H1 (cell line): ENCODE results near the gene ZNF18. TPM values are rescaled to one million over a fixed set of nuclear protein-coding genes. Genes with fewer than 3 reads are reported as not detected.

Experiments used
- CTCF ChIA-PET: fragments of 300-600 bp; sonication (Branson Sonifier 250); formaldehyde crosslinking; loops from one replicate; lab custom pipeline; 2021; ENCODE audit not compliant: partially characterized antibody; lab: Charles Lee
- POLR2A ChIA-PET: fragments of 300-600 bp; sonication (Branson Sonifier 250); formaldehyde crosslinking; loops from one replicate; lab custom pipeline; 2021; ENCODE audit warnings: inconsistent platforms; ENCODE audit not compliant: partially characterized antibody; lab: Charles Lee
- DNase-seq, 2 experiments: peaks; one replicate each; pipeline versions ENCODE4 v3.0.0 to v3.0.0-alpha.2; 2010 to 2022; ENCODE audit warnings: low spot score in 2 of 2, low read depth in 1 of 2, mixed read lengths in 1 of 2
- FAIRE-seq: peaks from 2 replicates; lab custom pipeline; 2011; peaks lifted over from hg19 to GRCh38; lab: Jason Lieb, UNC
- H2AFZ ChIP-seq: 2 replicates; pipeline ENCODE4 v1.8.1; 2012; ENCODE audit warnings: low read length, inconsistent platforms
- H2AK5ac ChIP-seq: 2 replicates; pipeline ENCODE4 v1.6.1; 2013; ENCODE audit warnings: low read depth, low read length
- H2BK120ac ChIP-seq: replicated peaks from 2 replicates; pipeline ENCODE3; 2013; ENCODE audit warnings: low read depth, low read length, inconsistent platforms
- H2BK12ac ChIP-seq: 2 replicates; pipeline ENCODE4 v1.6.1; 2013; ENCODE audit warnings: low read depth, low read length
- H2BK15ac ChIP-seq: 2 replicates; pipeline ENCODE4 v1.6.1; 2013; ENCODE audit warnings: low read length
- H2BK20ac ChIP-seq: 2 replicates; pipeline ENCODE4 v1.6.1; 2013; ENCODE audit warnings: low read length
- H2BK5ac ChIP-seq: 2 replicates; pipeline ENCODE4 v1.6.1; 2013; ENCODE audit warnings: low read depth, low read length
- H3K14ac ChIP-seq: 2 replicates; pipeline ENCODE4 v1.6.1; 2013; ENCODE audit warnings: inconsistent platforms; ENCODE audit not compliant: insufficient read length
- H3K18ac ChIP-seq: 2 replicates; pipeline ENCODE4 v1.6.1; 2013; ENCODE audit warnings: low read length; ENCODE audit errors: extremely low read depth
- H3K23ac ChIP-seq: 2 replicates; pipeline ENCODE4 v1.6.1; 2013; ENCODE audit warnings: inconsistent platforms; ENCODE audit not compliant: insufficient read length
- H3K23me2 ChIP-seq: 2 replicates; pipeline ENCODE4 v1.6.1; 2013; ENCODE audit warnings: low read depth, low read length
- H3K27ac ChIP-seq: 2 replicates; pipeline ENCODE4 v1.6.1; 2011; ENCODE audit warnings: low read depth, low read length, inconsistent platforms
- H3K27me3 ChIP-seq, 4 experiments: replicated peaks in 1 of 4; 1 replicate in 1 of 4; 2 replicates in 3 of 4; pipeline versions ENCODE4 v1.6.1 to v1.8.1; 2011 to 2013; ENCODE audit warnings: low read length in 3 of 4, mild to moderate bottlenecking in 3 of 4, inconsistent platforms in 2 of 4, mixed read lengths in 2 of 4, moderate library complexity in 1 of 4; ENCODE audit not compliant: control insufficient read depth in 3 of 4, insufficient read depth in 3 of 4; ENCODE audit errors: extremely low read depth in 1 of 4
- H3K36me3 ChIP-seq, 4 experiments: 2 replicates each; pipeline versions ENCODE4 v1.6.1 to v1.8.1; 2011 to 2013; ENCODE audit warnings: mild to moderate bottlenecking in 4 of 4, low read length in 3 of 4, moderate library complexity in 2 of 4, control low read depth in 1 of 4, inconsistent platforms in 1 of 4; ENCODE audit not compliant: insufficient read depth in 4 of 4, control insufficient read depth in 2 of 4
- H3K4ac ChIP-seq: replicated peaks from 2 replicates; pipeline ENCODE3; 2013; ENCODE audit warnings: low read length, low read depth, mixed read lengths, inconsistent platforms; ENCODE audit not compliant: insufficient read length
- H3K4me1 ChIP-seq, 4 experiments: replicated peaks in 1 of 4; 1 replicate in 1 of 4; 2 replicates in 3 of 4; pipeline versions ENCODE4 v1.6.1 to v1.8.1; 2011 to 2013; ENCODE audit warnings: low read length in 3 of 4, inconsistent platforms in 2 of 4, mixed read lengths in 1 of 4; ENCODE audit not compliant: insufficient read depth in 4 of 4, control insufficient read depth in 3 of 4
- H3K4me2 ChIP-seq, 2 experiments: 2 replicates each; pipeline versions ENCODE4 v1.6.1 to v1.8.1; 2011 to 2013; ENCODE audit warnings: low read depth in 2 of 2, low read length in 2 of 2, control low read depth in 1 of 2, inconsistent platforms in 1 of 2, mild to moderate bottlenecking in 1 of 2; ENCODE audit not compliant: insufficient read depth in 1 of 2
- H3K4me3 ChIP-seq, 4 experiments: fragments of 200-600, 300-600 bp in 1 of 4; sonication (generic), shearing (Covaris generic), sonication (Bioruptor Twin) in 1 of 4; 2 replicates each; pipeline versions ENCODE4 v1.5.1 to v1.8.1; 2011 to 2016; ENCODE audit warnings: low read length in 4 of 4, low read depth in 3 of 4, control low read depth in 2 of 4, inconsistent platforms in 2 of 4, mild to moderate bottlenecking in 2 of 4, mixed read lengths in 1 of 4, moderate library complexity in 1 of 4; ENCODE audit not compliant: insufficient read depth in 2 of 4; ENCODE audit errors: extremely low read depth in 1 of 4
- H3K56ac ChIP-seq: replicated peaks from 2 replicates; pipeline ENCODE3; 2013; ENCODE audit warnings: low read depth, mild to moderate bottlenecking, mixed read lengths, low read length, inconsistent platforms; ENCODE audit not compliant: insufficient read length
- H3K79me1 ChIP-seq: 2 replicates; pipeline ENCODE4 v1.6.1; 2013; ENCODE audit warnings: low read depth, low read length, control low read depth
- H3K79me2 ChIP-seq, 2 experiments: 2 replicates each; pipeline versions ENCODE4 v1.6.1 to v1.8.1; 2012 to 2013; ENCODE audit warnings: low read length in 2 of 2, mild to moderate bottlenecking in 2 of 2, inconsistent platforms in 1 of 2; ENCODE audit not compliant: insufficient read depth in 2 of 2, control insufficient read depth in 1 of 2
- H3K9ac ChIP-seq, 4 experiments: replicated peaks in 1 of 4; 1 replicate in 1 of 4; 2 replicates in 3 of 4; pipeline versions ENCODE4 v1.6.1 to v1.8.1; 2011 to 2013; ENCODE audit warnings: low read depth in 3 of 4, low read length in 3 of 4, control low read depth in 2 of 4, mild to moderate bottlenecking in 2 of 4, moderate library complexity in 2 of 4, inconsistent platforms in 1 of 4; ENCODE audit errors: extremely low read depth in 1 of 4
- H3K9me3 ChIP-seq, 2 experiments: 2 replicates each; pipeline versions ENCODE4 v1.6.1 to v1.8.1; 2012 to 2013; ENCODE audit warnings: mild to moderate bottlenecking in 2 of 2, moderate library complexity in 2 of 2, control low read depth in 1 of 2, inconsistent platforms in 1 of 2, low read depth in 1 of 2, low read length in 1 of 2, mixed read lengths in 1 of 2; ENCODE audit not compliant: insufficient read depth in 2 of 2
- H4K20me1 ChIP-seq, 2 experiments: replicated peaks in 1 of 2; 2 replicates each; pipeline versions ENCODE3 to v1.8.1; 2011 to 2013; ENCODE audit warnings: inconsistent platforms in 2 of 2, low read length in 2 of 2, mild to moderate bottlenecking in 1 of 2; ENCODE audit not compliant: insufficient read depth in 2 of 2, control insufficient read depth in 1 of 2
- H4K5ac ChIP-seq: 2 replicates; pipeline ENCODE4 v1.6.1; 2013; ENCODE audit warnings: low read length, low read depth, mixed read lengths, inconsistent platforms; ENCODE audit not compliant: insufficient read length
- H4K8ac ChIP-seq: 2 replicates; pipeline ENCODE4 v1.8.0; 2013; ENCODE audit warnings: mild to moderate bottlenecking, moderate library complexity, low read length, inconsistent platforms; ENCODE audit not compliant: insufficient read depth; ENCODE audit errors: extremely low read depth
- H4K91ac ChIP-seq: replicated peaks from 2 replicates; pipeline ENCODE3; 2013; ENCODE audit warnings: low read length, mixed read lengths, inconsistent platforms; ENCODE audit not compliant: insufficient read length
- BCL11A ChIP-seq, 2 experiments: IDR thresholded peaks; one replicate each; pipeline ENCODE4 v1.6.1; 2011; ENCODE audit warnings: low read depth in 2 of 2, low read length in 2 of 2, mild to moderate bottlenecking in 2 of 2
- BRCA1 ChIP-seq: IDR thresholded peaks from 2 replicates; pipeline ENCODE4 v1.6.1; 2012; ENCODE audit warnings: low read depth, low read length, improper control_type of control experiment
- EZH2 ChIP-seq: fragments of 200-600 bp; sonication (generic); IDR thresholded peaks from 2 replicates; pipeline ENCODE4 v1.7.1; 2012; ENCODE audit warnings: low read depth, mild to moderate bottlenecking, moderate library complexity, low read length, inconsistent platforms; ENCODE audit not compliant: severe bottlenecking
- FOSL1 ChIP-seq: IDR thresholded peaks from 2 replicates; pipeline ENCODE4 v1.6.1; 2011; ENCODE audit warnings: mild to moderate bottlenecking, low read depth, low read length, moderate library complexity; ENCODE audit not compliant: insufficient read depth
- POLR2A ChIP-seq, 2 experiments: IDR thresholded peaks; 1 replicate in 1 of 2; 2 replicates in 1 of 2; pipeline ENCODE4 v1.6.1; 2011; ENCODE audit warnings: low read depth in 2 of 2, low read length in 2 of 2, mild to moderate bottlenecking in 2 of 2; ENCODE audit errors: control extremely low read depth in 1 of 2
- WGBS, 2 experiments: shearing (Covaris generic) in 1 of 2; methylation state at CpG; one replicate each; pipeline versions ENCODE4 v1.1.6 to v1.1.7; 2013 to 2015; ENCODE audit warnings: low lambda C conversion rate in 2 of 2, mixed read lengths in 2 of 2, inconsistent platforms in 1 of 2, low coverage in 1 of 2, missing lambda C conversion rate in 1 of 2; ENCODE audit not compliant: insufficient replicate concordance in 2 of 2, insufficient coverage in 1 of 2, insufficient read length in 1 of 2; ENCODE audit errors: extremely low coverage in 1 of 2, missing lambda C conversion rate in 1 of 2; 5-methylcytosine and 5-hydroxymethylcytosine counted together
- polyA plus RNA-seq, 7 experiments: library from polyadenylated mRNA; depleted of rRNA in 3 of 7; stranded (reverse) in 5 of 7; unstranded in 2 of 7; fragments of >200 nt in 5 of 7; fragments of 200-250 nt in 2 of 7; gene quantifications; 1 replicate in 5 of 7; 2 replicates in 1 of 7; 4 replicates in 1 of 7; pipeline versions ENCODE4 v1.2.1 to v1.2.3, GENCODE V29; 2011 to 2013; ENCODE audit warnings: missing spikeins in 2 of 7, mixed read lengths in 2 of 7
- total RNA-seq: library from RNA; stranded (reverse); fragmentation: NEBNext Ultra II Directional; extraction: Animal tissue kit (Norgen Biotek cat#: 25700); gene quantifications from 2 replicates; pipeline ENCODE4 v1.2.1, GENCODE V29; 2021
- TF ChIP-seq, protein P1 (sequence below): IDR thresholded peaks from 2 replicates; pipeline ENCODE4 v1.6.1; 2012; ENCODE audit warnings: low read length, inconsistent platforms
- TF ChIP-seq, protein P2 (sequence below), 3 experiments: IDR thresholded peaks; 1 replicate in 2 of 3; 2 replicates in 1 of 3; pipeline versions ENCODE4 v1.5.1 to v1.6.1; 2011; ENCODE audit warnings: low read length in 3 of 3, mild to moderate bottlenecking in 3 of 3, inconsistent platforms in 2 of 3, low read depth in 1 of 3, moderate library complexity in 1 of 3; ENCODE audit not compliant: insufficient read depth in 1 of 3; ENCODE audit errors: control extremely low read depth in 1 of 3

Gene ZNF18
- total and polyA plus RNA-seq, 2 of the 8 experiments (the other 6 are each of a cell fraction or from before 2014, with no cell fraction given) = 3.0 to 9.9 TPM

DNA sequence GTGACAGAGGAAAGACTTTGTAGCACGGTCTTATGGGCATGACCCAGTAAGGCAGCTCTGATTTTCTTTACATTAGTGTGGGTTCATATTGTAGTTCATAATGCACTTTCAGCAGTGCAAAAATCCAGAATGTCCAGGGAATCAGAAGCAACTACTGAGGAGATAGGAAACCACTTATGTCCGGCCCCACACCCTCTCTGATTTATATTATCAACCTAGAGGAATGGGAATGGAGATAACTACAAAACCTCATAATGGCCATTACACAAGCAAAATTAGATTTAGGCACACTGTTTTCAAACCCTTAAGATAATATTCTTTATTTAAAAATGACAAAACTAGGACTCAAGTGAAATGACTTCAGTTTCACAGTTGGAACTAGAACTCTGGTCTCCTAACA lies 31.3 kb upstream of the ZNF18 start:
- FAIRE-seq (no peak), DNase-seq (no peak)
- no peak overlapping the region for H3K4me3 ChIP-seq
- H2BK12ac ChIP-seq = no peak overlapping the region
- peaks cover 4 to 100% of the 10 kb centered on the region in 2 experiments; a peak in 3 of 4 replicates for H3K79me2 ChIP-seq
- H3K9ac ChIP-seq = no peak overlapping the region
- H3K23me2 ChIP-seq = no peaks in the 10 kb centered on the region
- H3K79me1 ChIP-seq = peaks cover 10% of the 10 kb centered on the region
- H3K4me1 ChIP-seq = peaks cover 0 to 3% (median 0%) of the 10 kb centered on the region in 4 experiments; a peak in 2 of 7 replicates
- no peak overlapping the region for H2BK5ac ChIP-seq
- peaks cover 10 to 11% of the 10 kb centered on the region in 2 experiments for H4K20me1 ChIP-seq
- ChIA-PET CTCF (interaction anchor here (1.1 kb wide), 1 partner anchor 73 kb away, joined by 3 read pairs; no protein-coding TSS in a partner anchor), POLR2A (no interaction called here)
- no peak overlapping the region for H3K23ac ChIP-seq
- H3K18ac ChIP-seq = no peak overlapping the region
- no peak overlapping the region for H2BK15ac ChIP-seq
- no peak overlapping the region for H2AFZ ChIP-seq
- H3K27ac ChIP-seq = no peak overlapping the region
- no peak overlapping the region for H4K5ac ChIP-seq
- no peaks in the 10 kb centered on the region for H3K27me3 ChIP-seq
- no peak overlapping the region for H2BK20ac ChIP-seq
- H3K36me3 ChIP-seq = no peaks in the 10 kb centered on the region
- H3K4ac ChIP-seq = no peak overlapping the region
- H2AK5ac ChIP-seq = no peak overlapping the region
- no peak overlapping the region for H3K14ac ChIP-seq
- no peaks in the 10 kb centered on the region for H3K9me3 ChIP-seq
- no peak overlapping the region for H2BK120ac ChIP-seq
- no peak overlapping the region for H4K8ac ChIP-seq
- H3K4me2 ChIP-seq = no peak overlapping the region
- no peak overlapping the region for H3K56ac ChIP-seq
- no peak overlapping the region for H4K91ac ChIP-seq
- 83% methylated on average over 2 of the region's 2 CpGs; no CpG with 5 or more reads in 1 of the 2 experiments for WGBS, 2 experiments
- TF ChIP-seq EZH2 = no peak
- TF ChIP-seq, protein P1, sequence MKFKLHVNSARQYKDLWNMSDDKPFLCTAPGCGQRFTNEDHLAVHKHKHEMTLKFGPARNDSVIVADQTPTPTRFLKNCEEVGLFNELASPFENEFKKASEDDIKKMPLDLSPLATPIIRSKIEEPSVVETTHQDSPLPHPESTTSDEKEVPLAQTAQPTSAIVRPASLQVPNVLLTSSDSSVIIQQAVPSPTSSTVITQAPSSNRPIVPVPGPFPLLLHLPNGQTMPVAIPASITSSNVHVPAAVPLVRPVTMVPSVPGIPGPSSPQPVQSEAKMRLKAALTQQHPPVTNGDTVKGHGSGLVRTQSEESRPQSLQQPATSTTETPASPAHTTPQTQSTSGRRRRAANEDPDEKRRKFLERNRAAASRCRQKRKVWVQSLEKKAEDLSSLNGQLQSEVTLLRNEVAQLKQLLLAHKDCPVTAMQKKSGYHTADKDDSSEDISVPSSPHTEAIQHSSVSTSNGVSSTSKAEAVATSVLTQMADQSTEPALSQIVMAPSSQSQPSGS = no peak
- no peak for TF ChIP-seq FOSL1
- TF ChIP-seq, protein P2, sequence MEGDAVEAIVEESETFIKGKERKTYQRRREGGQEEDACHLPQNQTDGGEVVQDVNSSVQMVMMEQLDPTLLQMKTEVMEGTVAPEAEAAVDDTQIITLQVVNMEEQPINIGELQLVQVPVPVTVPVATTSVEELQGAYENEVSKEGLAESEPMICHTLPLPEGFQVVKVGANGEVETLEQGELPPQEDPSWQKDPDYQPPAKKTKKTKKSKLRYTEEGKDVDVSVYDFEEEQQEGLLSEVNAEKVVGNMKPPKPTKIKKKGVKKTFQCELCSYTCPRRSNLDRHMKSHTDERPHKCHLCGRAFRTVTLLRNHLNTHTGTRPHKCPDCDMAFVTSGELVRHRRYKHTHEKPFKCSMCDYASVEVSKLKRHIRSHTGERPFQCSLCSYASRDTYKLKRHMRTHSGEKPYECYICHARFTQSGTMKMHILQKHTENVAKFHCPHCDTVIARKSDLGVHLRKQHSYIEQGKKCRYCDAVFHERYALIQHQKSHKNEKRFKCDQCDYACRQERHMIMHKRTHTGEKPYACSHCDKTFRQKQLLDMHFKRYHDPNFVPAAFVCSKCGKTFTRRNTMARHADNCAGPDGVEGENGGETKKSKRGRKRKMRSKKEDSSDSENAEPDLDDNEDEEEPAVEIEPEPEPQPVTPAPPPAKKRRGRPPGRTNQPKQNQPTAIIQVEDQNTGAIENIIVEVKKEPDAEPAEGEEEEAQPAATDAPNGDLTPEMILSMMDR (IDR thresholded peaks at IDR 0.05; ENCODE audit: control extremely low read depth in 1 of 3, insufficient read depth in 1 of 3, low read depth in 1 of 3, low read length in 3 of 3) = no peak
- TF ChIP-seq BRCA1 = no peak
- TF ChIP-seq BCL11A (IDR thresholded peaks at IDR 0.05; ENCODE audit: low read depth in 2 of 2, low read length in 2 of 2) = no peak
- no peak for TF ChIP-seq POLR2A (IDR thresholded peaks at IDR 0.05; ENCODE audit: control extremely low read depth in 1 of 2, low read depth in 2 of 2, low read length in 2 of 2)
